GM23248 (cell line): Measurements from ENCODE around the gene NEDD9. TPM values are rescaled to one million over a fixed set of nuclear protein-coding genes. Genes with fewer than 3 reads are reported as not detected.

Source experiments
- DNase-seq: peaks from one replicate; pipeline ENCODE4 v3.0.0-alpha.2; 2015
- H2AFZ ChIP-seq: fragments of 200-600 bp; sonication (generic); 2 replicates; pipeline ENCODE4 v1.6.1; 2016; ENCODE audit warnings: antibody characterized with exemption
- H3F3A ChIP-seq: fragments of 200-600 bp; sonication (generic); 2 replicates; pipeline ENCODE4 v1.6.1; 2016; ENCODE audit warnings: mild to moderate bottlenecking, antibody characterized with exemption, mixed run types; ENCODE audit not compliant: insufficient read depth
- H3K27ac ChIP-seq: fragments of 200-600 bp; sonication (generic); 2 replicates; pipeline ENCODE4 v1.5.1; 2016; ENCODE audit warnings: mild to moderate bottlenecking
- H3K27me3 ChIP-seq: fragments of 200-600 bp; sonication (generic); replicated peaks from 2 replicates; pipeline ENCODE4 v1.6.1; 2016; ENCODE audit warnings: mild to moderate bottlenecking; ENCODE audit not compliant: insufficient read depth
- H3K36me3 ChIP-seq: fragments of 200-600 bp; sonication (generic); 2 replicates; pipeline ENCODE4 v1.6.1; 2016; ENCODE audit warnings: low read depth, mild to moderate bottlenecking
- H3K4me1 ChIP-seq: fragments of 200-600 bp; sonication (generic); 2 replicates; pipeline ENCODE4 v1.6.1; 2016; ENCODE audit warnings: mild to moderate bottlenecking; ENCODE audit not compliant: insufficient read depth
- H3K4me2 ChIP-seq: fragments of 200-600 bp; sonication (generic); one replicate; pipeline ENCODE4 v1.6.1; 2016; ENCODE audit warnings: mild to moderate bottlenecking; ENCODE audit not compliant: unreplicated experiment
- H3K4me3 ChIP-seq: fragments of 200-600 bp; sonication (generic); 2 replicates; pipeline ENCODE4 v1.5.1; 2016; ENCODE audit warnings: mild to moderate bottlenecking
- H3K79me2 ChIP-seq: fragments of 200-600 bp; sonication (generic); 2 replicates; pipeline ENCODE4 v1.6.1; 2016; ENCODE audit warnings: mild to moderate bottlenecking; ENCODE audit not compliant: insufficient read depth
- H3K9ac ChIP-seq: fragments of 200-600 bp; sonication (generic); 2 replicates; pipeline ENCODE4 v1.6.1; 2016; ENCODE audit warnings: mild to moderate bottlenecking
- H3K9me2 ChIP-seq: fragments of 200-600 bp; sonication (generic); 2 replicates; pipeline ENCODE4 v1.6.1; 2016; ENCODE audit warnings: mixed run types, mild to moderate bottlenecking, moderate library complexity; ENCODE audit not compliant: insufficient read depth
- H3K9me3 ChIP-seq: fragments of 200-600 bp; sonication (generic); one replicate; pipeline ENCODE4 v1.6.1; 2017; ENCODE audit warnings: low read depth
- H4K20me1 ChIP-seq: fragments of 200-600 bp; sonication (generic); 2 replicates; pipeline ENCODE4 v1.6.0; 2016; ENCODE audit not compliant: insufficient read depth
- EZH2 ChIP-seq: fragments of 200-600 bp; sonication (generic); IDR thresholded peaks from 2 replicates; pipeline ENCODE4 v1.6.1; 2018; ENCODE audit warnings: antibody characterized with exemption, mild to moderate bottlenecking; ENCODE audit not compliant: insufficient read depth, poor library complexity, severe bottlenecking
- EZH2phosphoT487 ChIP-seq: fragments of 200-600 bp; sonication (generic); IDR thresholded peaks from 2 replicates; pipeline ENCODE4 v1.6.1; 2018; ENCODE audit warnings: antibody characterized with exemption, moderate library complexity, mild to moderate bottlenecking, low read depth; ENCODE audit not compliant: insufficient read depth
- WGBS, 2 experiments: methylation state at CpG; one replicate each; pipeline ENCODE4 v1.1.6; 2015 to 2017; ENCODE audit warnings: low lambda C conversion rate in 2 of 2, low coverage in 1 of 2; ENCODE audit errors: missing lambda C conversion rate in 2 of 2; 5-methylcytosine and 5-hydroxymethylcytosine counted together
- in situ Hi-C: fragments of 300-500 bp; cut with MboI; formaldehyde crosslinking; loops from 2 replicates; pipeline ENCODE4 v1.15.0; 2020
- polyA plus RNA-seq: library from polyadenylated mRNA; unstranded; fragments of >200 nt; fragmentation: Nextera tagmentation; extraction: Ambion mirVana; gene quantifications from 2 replicates; pipeline ENCODE4 v1.2.1, GENCODE V29; 2016
- total RNA-seq: library from RNA; depleted of rRNA; stranded (reverse); fragments of >200 nt; shearing (Covaris generic); gene quantifications from 2 replicates; pipeline ENCODE4 v1.2.3, GENCODE V29; 2014

Gene NEDD9
- total and polyA plus RNA-seq, 2 experiments from 2014 or later, result 3.0 to 4.2 TPM

- Histone ChIP-seq H2AFZ (no peak overlapping the region), H3K79me2 (no peaks in the 10 kb centered on the region), H3K4me3 (no peak overlapping the region), H3K4me2 (no peak overlapping the region), H3K9ac (no peak overlapping the region), H3K9me3 (no peaks in the 10 kb centered on the region), H3K27ac (no peak overlapping the region), H3K9me2 (no peaks in the 10 kb centered on the region), H4K20me1 (no peaks in the 10 kb centered on the region), H3F3A (peaks cover 12% of the 10 kb centered on the region; the same call in 1 of the 2 replicates), H3K27me3 (no peaks in the 10 kb centered on the region), H3K36me3 (no peaks in the 10 kb centered on the region), H3K4me1 (peaks cover 15% of the 10 kb centered on the region)
- DNase-seq, result no peak
- TF ChIP-seq EZH2 (no peak), EZH2phosphoT487 (no peak)
- in situ Hi-C loops, result no loop called here
- WGBS, 2 experiments, result 92 to 95% methylated on average over 2 of the region's 2 CpGs
Measured at GRCh38 chr6:11244387-11245126, 12.1 kb upstream of the NEDD9 start.

DNA sequence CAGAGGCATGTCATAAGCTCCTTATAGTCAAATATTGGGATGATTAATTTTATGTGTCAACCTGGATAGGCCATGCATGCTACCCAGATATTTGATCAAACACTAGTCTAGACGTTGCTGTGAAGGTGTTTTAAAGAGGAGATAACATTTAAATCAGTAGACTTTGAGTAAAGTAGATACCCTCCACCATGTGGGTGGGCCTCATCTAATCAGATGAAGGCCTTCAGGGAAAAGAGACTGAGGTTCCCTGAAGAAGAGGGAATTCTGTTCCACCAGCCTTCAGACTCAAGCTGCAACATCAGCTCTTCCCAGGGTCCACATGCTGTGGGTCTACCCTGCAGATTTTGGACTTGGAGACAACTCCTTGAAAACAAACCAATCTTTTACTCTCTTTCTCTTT, 11.4 kb upstream of the NEDD9 start:
- Histone ChIP-seq H3K79me2 (no peaks in the 10 kb centered on the region), H3K9ac (no peak overlapping the region), H3K27ac (no peak overlapping the region), H3K9me2 (no peaks in the 10 kb centered on the region), H3K9me3 (no peaks in the 10 kb centered on the region), H3F3A (peaks cover 12% of the 10 kb centered on the region; the same call in 1 of the 2 replicates), H3K4me3 (no peak overlapping the region), H3K36me3 (no peaks in the 10 kb centered on the region), H3K4me2 (no peak overlapping the region), H3K4me1 (peaks cover 15% of the 10 kb centered on the region), H2AFZ (no peak overlapping the region), H4K20me1 (no peaks in the 10 kb centered on the region), H3K27me3 (no peaks in the 10 kb centered on the region)
- WGBS, 2 experiments, result 71 to 84% methylated on average over 1 of the region's 1 CpG
- no peak for DNase-seq
- in situ Hi-C loops, result no loop called here
- TF ChIP-seq EZH2 (no peak), EZH2phosphoT487 (no peak)

DNA sequence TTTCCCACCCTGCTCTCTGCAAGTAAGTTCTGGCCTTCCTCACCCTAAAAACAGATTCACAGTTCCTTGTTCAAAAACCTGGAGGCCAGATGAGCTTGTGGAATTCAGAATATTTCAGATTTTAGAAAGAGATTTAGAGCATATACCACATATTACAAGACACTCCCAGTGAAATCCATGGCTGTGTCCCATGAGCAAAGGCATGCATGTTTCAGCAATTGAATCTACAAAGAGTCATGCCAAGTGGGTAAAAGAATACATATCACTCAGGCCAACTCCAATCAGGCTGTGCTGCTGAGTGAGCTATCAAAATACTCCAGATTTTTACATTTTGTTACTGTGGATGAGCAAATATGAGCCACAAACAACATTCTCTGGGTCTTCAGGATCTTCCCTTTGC, 10.2 kb upstream of the NEDD9 start:
- in situ Hi-C loops, result no loop called here
- peak; percentile 21 for DNase-seq
- Histone ChIP-seq H3F3A (peaks cover 12% of the 10 kb centered on the region; the same call in 1 of the 2 replicates), H3K27ac (no peak overlapping the region), H3K9ac (no peak overlapping the region), H4K20me1 (no peaks in the 10 kb centered on the region), H3K4me3 (no peak overlapping the region), H3K9me3 (no peaks in the 10 kb centered on the region), H3K79me2 (no peaks in the 10 kb centered on the region), H3K36me3 (no peaks in the 10 kb centered on the region), H3K4me2 (no peak overlapping the region), H3K4me1 (peaks cover 15% of the 10 kb centered on the region), H3K27me3 (no peaks in the 10 kb centered on the region), H2AFZ (no peak overlapping the region), H3K9me2 (no peaks in the 10 kb centered on the region)
- TF ChIP-seq EZH2, result no peak
- TF ChIP-seq EZH2phosphoT487, result no peak

- H3K27ac ChIP-seq, result no peak overlapping the region
- H3K4me2 ChIP-seq, result no peak overlapping the region
- TF ChIP-seq EZH2 (no peak), EZH2phosphoT487 (no peak)
- H3K79me2 ChIP-seq, result no peaks in the 10 kb centered on the region
- H2AFZ ChIP-seq, result no peak overlapping the region
- H3K9me2 ChIP-seq, result no peaks in the 10 kb centered on the region
- H3K36me3 ChIP-seq, result no peaks in the 10 kb centered on the region
- no peaks in the 10 kb centered on the region for H3K27me3 ChIP-seq
- DNase-seq, result peak; percentile 67
- WGBS, 2 experiments, result 19 to 27% methylated on average over 17 of the region's 17 CpGs
- no peaks in the 10 kb centered on the region for H3K9me3 ChIP-seq
- in situ Hi-C loops, result no loop called here
- H3F3A ChIP-seq, result peaks cover 12% of the 10 kb centered on the region; the same call in 1 of the 2 replicates
- H4K20me1 ChIP-seq, result no peaks in the 10 kb centered on the region
- peaks cover 15% of the 10 kb centered on the region for H3K4me1 ChIP-seq
- H3K4me3 ChIP-seq, result no peak overlapping the region
- H3K9ac ChIP-seq, result no peak overlapping the region
Measured at GRCh38 chr6:11241793-11242201, 9.3 kb upstream of the NEDD9 start.
